ENCODE data around the gene CYSLTR2.

CYSLTR2 gene

DNA sequence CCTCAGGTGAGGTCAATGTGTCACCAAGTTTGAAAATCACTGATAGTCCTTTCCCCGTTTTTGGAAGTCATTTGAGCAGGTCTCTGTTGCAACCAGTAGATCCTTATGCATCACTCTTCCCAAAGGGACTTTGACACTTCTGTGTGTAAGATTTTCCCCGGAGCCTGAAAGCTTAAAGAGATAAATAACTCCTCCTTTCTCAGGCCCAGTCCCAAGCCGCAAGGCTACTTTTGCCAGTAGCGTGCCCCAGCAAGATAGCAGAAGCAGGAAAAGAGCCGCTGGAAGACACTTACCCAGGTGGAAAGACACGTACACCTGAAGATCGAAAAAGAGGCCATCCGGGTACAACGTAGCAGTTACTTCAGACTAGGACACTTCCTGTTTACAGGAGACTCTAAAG, 106.9 kb downstream of the CYSLTR2 start:
- H3K9ac ChIP-seq: no peak overlapping the region
- no peaks in the 10 kb centered on the region for H4K20me1 ChIP-seq (ENCODE audit: insufficient read depth)
- no peaks in the 10 kb centered on the region for H3K36me3 ChIP-seq (ENCODE audit: insufficient read depth)
- no peaks in the 10 kb centered on the region for H3K27me3 ChIP-seq (ENCODE audit: insufficient read depth, low read depth)
- no peak overlapping the region for H3K4me2 ChIP-seq
- H3K79me2 ChIP-seq (ENCODE audit: insufficient read depth, low read depth): no peaks in the 10 kb centered on the region
- H3K4me1 ChIP-seq (ENCODE audit: low read depth, poor library complexity, severe bottlenecking): no peaks in the 10 kb centered on the region
- H2AFZ ChIP-seq (ENCODE audit: low read depth): no peak overlapping the region
- no peak overlapping the region for H3K27ac ChIP-seq
- H3K4me3 ChIP-seq (IDR thresholded peaks at IDR 0.05; ENCODE audit: insufficient read depth, low read depth, low read length): no peak overlapping the region
- TF ChIP-seq, protein P1, sequence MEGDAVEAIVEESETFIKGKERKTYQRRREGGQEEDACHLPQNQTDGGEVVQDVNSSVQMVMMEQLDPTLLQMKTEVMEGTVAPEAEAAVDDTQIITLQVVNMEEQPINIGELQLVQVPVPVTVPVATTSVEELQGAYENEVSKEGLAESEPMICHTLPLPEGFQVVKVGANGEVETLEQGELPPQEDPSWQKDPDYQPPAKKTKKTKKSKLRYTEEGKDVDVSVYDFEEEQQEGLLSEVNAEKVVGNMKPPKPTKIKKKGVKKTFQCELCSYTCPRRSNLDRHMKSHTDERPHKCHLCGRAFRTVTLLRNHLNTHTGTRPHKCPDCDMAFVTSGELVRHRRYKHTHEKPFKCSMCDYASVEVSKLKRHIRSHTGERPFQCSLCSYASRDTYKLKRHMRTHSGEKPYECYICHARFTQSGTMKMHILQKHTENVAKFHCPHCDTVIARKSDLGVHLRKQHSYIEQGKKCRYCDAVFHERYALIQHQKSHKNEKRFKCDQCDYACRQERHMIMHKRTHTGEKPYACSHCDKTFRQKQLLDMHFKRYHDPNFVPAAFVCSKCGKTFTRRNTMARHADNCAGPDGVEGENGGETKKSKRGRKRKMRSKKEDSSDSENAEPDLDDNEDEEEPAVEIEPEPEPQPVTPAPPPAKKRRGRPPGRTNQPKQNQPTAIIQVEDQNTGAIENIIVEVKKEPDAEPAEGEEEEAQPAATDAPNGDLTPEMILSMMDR (conservative IDR thresholded peaks at IDR 0.05; ENCODE audit: low read depth, low read length): no peak

Measured in KMS-11 (cell line).